Cardiac muscle cell (in vitro differentiated cells and primary cell): ENCODE results near the gene IFNE. TPM values are rescaled to one million over a fixed set of nuclear protein-coding genes. Genes with fewer than 3 reads are reported as not detected.

Source experiments
- DNase-seq, 2 donors: peaks; one replicate each; pipeline versions ENCODE4 v3.0.0 to v3.0.0-alpha.2; 2010 to 2017; ENCODE audit warnings: low read depth in 1 of 2, low spot score in 1 of 2
- H3K27ac ChIP-seq: fragments of 200-600 bp; sonication (generic); 2 replicates; pipeline ENCODE4 v1.5.1; 2016
- H3K27me3 ChIP-seq: fragments of 200-600 bp; sonication (generic); 2 replicates; pipeline ENCODE4 v1.6.0; 2016; ENCODE audit warnings: control low read depth
- H3K36me3 ChIP-seq: fragments of 200-600 bp; sonication (generic); 2 replicates; pipeline ENCODE4 v1.5.1; 2016; ENCODE audit warnings: control low read depth
- H3K4me1 ChIP-seq: fragments of 200-600 bp; sonication (generic); 2 replicates; pipeline ENCODE4 v1.8.1; 2017; ENCODE audit warnings: low read depth, mild to moderate bottlenecking, mixed run types
- H3K4me3 ChIP-seq: fragments of 200-600 bp; sonication (generic); 2 replicates; pipeline ENCODE4 v1.5.1; 2016; ENCODE audit warnings: mild to moderate bottlenecking
- H3K9me3 ChIP-seq: fragments of 200-600 bp; sonication (generic); 2 replicates; pipeline ENCODE4 v1.5.1; 2017; ENCODE audit warnings: low read depth, mild to moderate bottlenecking, control low read depth
- polyA plus RNA-seq: library from polyadenylated mRNA; unstranded; fragments of >200 nt; fragmentation: Nextera tagmentation; extraction: Ambion mirVana; gene quantifications from 2 replicates; pipeline ENCODE4 v1.2.1, GENCODE V29; 2016
- total RNA-seq: library from RNA; depleted of rRNA; stranded (reverse); fragments of >200 nt; gene quantifications from 2 replicates; pipeline ENCODE4 v1.2.3, GENCODE V29; 2016
- TF ChIP-seq, protein P1 (sequence below): IDR thresholded peaks from 2 replicates; pipeline ENCODE4 v1.5.1; 2012; ENCODE audit warnings: low read depth, mild to moderate bottlenecking, low read length

Gene IFNE
- total and polyA plus RNA-seq, 2 experiments from 2014 or later, result not detected

- TF ChIP-seq, protein P1, sequence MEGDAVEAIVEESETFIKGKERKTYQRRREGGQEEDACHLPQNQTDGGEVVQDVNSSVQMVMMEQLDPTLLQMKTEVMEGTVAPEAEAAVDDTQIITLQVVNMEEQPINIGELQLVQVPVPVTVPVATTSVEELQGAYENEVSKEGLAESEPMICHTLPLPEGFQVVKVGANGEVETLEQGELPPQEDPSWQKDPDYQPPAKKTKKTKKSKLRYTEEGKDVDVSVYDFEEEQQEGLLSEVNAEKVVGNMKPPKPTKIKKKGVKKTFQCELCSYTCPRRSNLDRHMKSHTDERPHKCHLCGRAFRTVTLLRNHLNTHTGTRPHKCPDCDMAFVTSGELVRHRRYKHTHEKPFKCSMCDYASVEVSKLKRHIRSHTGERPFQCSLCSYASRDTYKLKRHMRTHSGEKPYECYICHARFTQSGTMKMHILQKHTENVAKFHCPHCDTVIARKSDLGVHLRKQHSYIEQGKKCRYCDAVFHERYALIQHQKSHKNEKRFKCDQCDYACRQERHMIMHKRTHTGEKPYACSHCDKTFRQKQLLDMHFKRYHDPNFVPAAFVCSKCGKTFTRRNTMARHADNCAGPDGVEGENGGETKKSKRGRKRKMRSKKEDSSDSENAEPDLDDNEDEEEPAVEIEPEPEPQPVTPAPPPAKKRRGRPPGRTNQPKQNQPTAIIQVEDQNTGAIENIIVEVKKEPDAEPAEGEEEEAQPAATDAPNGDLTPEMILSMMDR, result no peak
- DNase-seq, result peak in 1 of 2 donors; percentile 38
- H3K4me1 ChIP-seq, result no peaks in the 10 kb centered on the region
- no peak overlapping the region for H3K27ac ChIP-seq
- no peaks in the 10 kb centered on the region for H3K27me3 ChIP-seq
- no peaks in the 10 kb centered on the region for H3K9me3 ChIP-seq
- no peak overlapping the region for H3K4me3 ChIP-seq
- no peaks in the 10 kb centered on the region for H3K36me3 ChIP-seq
Measured at GRCh38 chr9:21505425-21506179, 23.5 kb upstream of the IFNE start.

DNA sequence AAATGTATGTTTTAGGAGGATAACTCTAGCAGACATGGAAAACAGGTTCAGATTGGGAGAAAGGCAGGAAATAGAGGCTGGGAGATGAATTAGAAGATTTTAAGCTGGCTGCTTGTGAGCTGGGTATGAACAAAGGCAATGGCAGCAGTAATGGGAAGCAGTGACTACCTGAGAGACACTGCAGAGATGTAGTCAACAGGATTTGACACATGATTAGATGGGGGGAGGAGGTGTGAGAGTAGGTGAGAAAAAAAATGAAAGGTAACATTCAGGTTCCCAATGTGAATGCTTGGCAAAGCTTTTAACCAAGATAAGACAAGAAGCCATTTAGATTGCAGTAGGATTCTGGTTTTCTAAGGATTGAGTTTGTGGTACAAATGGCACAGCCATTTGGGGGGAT is 22.8 kb upstream of the IFNE start:
- Histone ChIP-seq H3K36me3 (no peaks in the 10 kb centered on the region), H3K4me1 (no peaks in the 10 kb centered on the region), H3K27me3 (no peaks in the 10 kb centered on the region), H3K4me3 (no peak overlapping the region), H3K27ac (no peak overlapping the region), H3K9me3 (no peaks in the 10 kb centered on the region)
- TF ChIP-seq, protein P1, result no peak
- no peak for DNase-seq

DNA sequence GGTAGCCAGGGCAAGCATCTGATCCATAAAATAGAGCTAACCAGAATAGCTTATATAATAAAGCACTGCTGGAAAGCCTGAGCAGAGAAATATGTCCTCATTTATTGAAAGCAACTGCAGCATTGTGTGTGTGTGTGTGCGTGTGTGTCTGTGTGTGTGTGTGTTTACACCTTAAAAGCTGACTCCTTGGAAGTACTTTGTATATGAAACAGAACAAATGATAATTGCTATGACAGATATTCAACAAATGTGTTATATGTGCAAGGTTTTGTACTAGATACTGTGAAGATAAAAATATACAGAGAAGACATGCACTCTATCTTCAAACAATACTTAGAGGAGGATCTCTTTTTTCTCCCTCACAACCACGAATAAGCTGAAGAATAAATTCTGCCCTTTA is 22.0 kb upstream of the IFNE start:
- Histone ChIP-seq H3K4me1 (no peaks in the 10 kb centered on the region), H3K9me3 (no peaks in the 10 kb centered on the region), H3K27ac (no peak overlapping the region), H3K27me3 (no peaks in the 10 kb centered on the region), H3K36me3 (no peaks in the 10 kb centered on the region), H3K4me3 (no peak overlapping the region)
- TF ChIP-seq, protein P1, result no peak
- DNase-seq, result no peak

DNA sequence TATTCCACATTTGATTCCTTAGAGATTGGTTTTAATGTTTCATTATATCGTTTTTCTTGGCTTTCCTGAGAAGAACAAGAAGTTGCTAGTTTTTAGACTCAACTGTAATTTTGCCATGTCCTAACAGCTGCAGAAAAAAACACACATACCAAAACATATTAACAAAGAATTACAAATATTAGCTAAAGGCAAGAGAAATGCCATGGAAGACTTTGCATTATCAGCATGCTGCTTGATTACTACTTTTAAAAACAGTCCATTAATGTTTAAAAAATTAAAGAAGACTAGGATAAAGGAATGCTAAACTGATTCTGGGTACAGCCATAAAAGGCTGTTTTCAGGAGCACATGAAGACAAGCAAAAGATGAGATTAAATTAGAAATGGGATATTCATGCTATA is 20.5 kb upstream of the IFNE start:
- Histone ChIP-seq H3K9me3 (no peaks in the 10 kb centered on the region), H3K27ac (no peak overlapping the region), H3K36me3 (no peaks in the 10 kb centered on the region), H3K4me3 (no peak overlapping the region), H3K27me3 (no peaks in the 10 kb centered on the region), H3K4me1 (no peaks in the 10 kb centered on the region)
- TF ChIP-seq, protein P1, result no peak
- DNase-seq, result no peak

DNA sequence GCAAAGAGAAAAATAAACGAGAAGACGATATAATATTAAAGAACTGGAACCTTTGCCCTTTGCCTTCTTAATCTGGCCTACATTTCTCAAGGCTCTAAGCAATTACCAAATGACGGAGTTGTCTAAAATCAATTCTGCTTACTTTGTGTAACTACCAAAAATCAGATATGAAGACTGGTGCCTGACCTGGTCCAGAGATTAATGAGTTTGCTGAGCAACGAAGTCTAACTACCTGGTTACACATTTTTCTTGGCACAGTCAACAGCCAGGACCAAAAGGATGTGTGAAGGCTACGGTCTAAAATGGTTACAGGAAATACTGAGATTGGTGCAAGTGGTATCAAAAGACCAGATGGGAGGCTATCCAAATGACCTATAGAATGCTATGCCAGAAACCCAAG is 17.8 kb upstream of the IFNE start:
- DNase-seq, result no peak
- no peaks in the 10 kb centered on the region for H3K27me3 ChIP-seq
- no peaks in the 10 kb centered on the region for H3K4me1 ChIP-seq
- TF ChIP-seq, protein P1, result no peak
- no peaks in the 10 kb centered on the region for H3K9me3 ChIP-seq
- H3K4me3 ChIP-seq, result no peak overlapping the region
- no peaks in the 10 kb centered on the region for H3K36me3 ChIP-seq
- no peak overlapping the region for H3K27ac ChIP-seq

- TF ChIP-seq, protein P1, result no peak
- no peaks in the 10 kb centered on the region for H3K36me3 ChIP-seq
- H3K27ac ChIP-seq, result no peak overlapping the region
- H3K9me3 ChIP-seq, result no peaks in the 10 kb centered on the region
- H3K4me3 ChIP-seq, result no peak overlapping the region
- H3K27me3 ChIP-seq, result no peaks in the 10 kb centered on the region
- no peaks in the 10 kb centered on the region for H3K4me1 ChIP-seq
- no peak for DNase-seq
Measured at GRCh38 chr9:21491756-21492155, 9.6 kb upstream of the IFNE start.
